MM.1S (cell line): ENCODE results near the gene GNA14.

Source experiments
- DNase-seq: peaks from one replicate; pipeline ENCODE4 v3.0.0-alpha.2; 2015
- H2AFZ ChIP-seq: fragments of 300-600 bp; sonication (generic); 2 replicates; pipeline ENCODE4 v1.6.0; 2016; ENCODE audit warnings: antibody characterized with exemption, low read length
- H3F3A ChIP-seq: fragments of 300-600 bp; sonication (generic); 2 replicates; pipeline ENCODE4 v1.6.1; 2016; ENCODE audit warnings: mild to moderate bottlenecking, antibody characterized with exemption, low read length, moderate library complexity, mixed read lengths; ENCODE audit not compliant: insufficient read depth
- H3K27ac ChIP-seq: fragments of 300-600 bp; sonication (generic); 2 replicates; pipeline ENCODE4 v1.5.1; 2016; ENCODE audit warnings: mild to moderate bottlenecking, low read length
- H3K27me3 ChIP-seq: fragments of 300-600 bp; sonication (generic); replicated peaks from 2 replicates; pipeline ENCODE4 v1.6.0; 2016; ENCODE audit warnings: low read length; ENCODE audit not compliant: insufficient read depth
- H3K36me3 ChIP-seq: fragments of 300-600 bp; sonication (generic); replicated peaks from 2 replicates; pipeline ENCODE4 v1.6.1; 2016; ENCODE audit warnings: mild to moderate bottlenecking, low read length, mixed read lengths; ENCODE audit not compliant: insufficient read depth
- H3K4me1 ChIP-seq: fragments of 300-600 bp; sonication (generic); 2 replicates; pipeline ENCODE4 v1.6.1; 2016; ENCODE audit warnings: low read length, mixed read lengths
- H3K4me2 ChIP-seq: fragments of 300-600 bp; sonication (generic); 2 replicates; pipeline ENCODE4 v1.6.0; 2016; ENCODE audit warnings: low read depth, low read length
- H3K4me3 ChIP-seq: fragments of 300-600 bp; sonication (generic); 2 replicates; pipeline ENCODE4 v1.5.1; 2016; ENCODE audit warnings: low read length, mixed read lengths
- H3K79me2 ChIP-seq: fragments of 300-600 bp; sonication (generic); 2 replicates; pipeline ENCODE4 v1.6.1; 2016; ENCODE audit warnings: mixed run types, low read length, mixed read lengths
- H3K9ac ChIP-seq: fragments of 300-600 bp; sonication (generic); 2 replicates; pipeline ENCODE4 v1.6.1; 2016; ENCODE audit warnings: low read length, mixed read lengths
- H3K9me2 ChIP-seq: fragments of 300-600 bp; sonication (generic); replicated peaks from 2 replicates; pipeline ENCODE4 v1.6.1; 2016; ENCODE audit warnings: mild to moderate bottlenecking, low read length, mixed read lengths; ENCODE audit not compliant: insufficient read depth
- H3K9me3 ChIP-seq: fragments of 300-600 bp; sonication (generic); replicated peaks from 2 replicates; pipeline ENCODE4 v1.6.1; 2016; ENCODE audit warnings: mild to moderate bottlenecking, low read length, mixed read lengths; ENCODE audit not compliant: insufficient read depth
- H4K20me1 ChIP-seq: fragments of 300-600 bp; sonication (generic); 2 replicates; pipeline ENCODE4 v1.6.1; 2016; ENCODE audit warnings: mild to moderate bottlenecking, low read length, moderate library complexity, mixed read lengths; ENCODE audit not compliant: insufficient read depth
- CTCF ChIP-seq: fragments of 300-600 bp; sonication (generic); IDR thresholded peaks from 2 replicates; pipeline ENCODE4 v1.5.1; 2016; ENCODE audit warnings: antibody characterized with exemption, low read length, mixed read lengths
- EZH2 ChIP-seq: fragments of 300-600 bp; sonication (generic); optimal IDR thresholded peaks from 2 replicates; pipeline ENCODE3; 2017; ENCODE audit warnings: low read depth, mild to moderate bottlenecking, antibody characterized with exemption, low read length, mixed read lengths
- EZH2phosphoT487 ChIP-seq: fragments of 300-600 bp; sonication (generic); IDR thresholded peaks from 2 replicates; pipeline ENCODE4 v1.6.1; 2018; ENCODE audit warnings: antibody characterized with exemption, low read length

GNA14 gene

GRCh38 chr9:77534376-77535057, 113.6 kb downstream of the GNA14 start:
- H2AFZ ChIP-seq = no peak overlapping the region
- no peaks in the 10 kb centered on the region for H3K79me2 ChIP-seq
- TF ChIP-seq CTCF (no peak), EZH2 (no peak), EZH2phosphoT487 (no peak)
- H3K4me1 ChIP-seq = no peaks in the 10 kb centered on the region
- H3K36me3 ChIP-seq = no peaks in the 10 kb centered on the region
- H3F3A ChIP-seq = no peaks in the 10 kb centered on the region
- no peak overlapping the region for H3K4me3 ChIP-seq
- no peaks in the 10 kb centered on the region for H3K9me2 ChIP-seq
- no peaks in the 10 kb centered on the region for H3K9me3 ChIP-seq
- H4K20me1 ChIP-seq = no peaks in the 10 kb centered on the region
- DNase-seq = no peak
- H3K27me3 ChIP-seq = no peaks in the 10 kb centered on the region
- no peak overlapping the region for H3K27ac ChIP-seq
- no peak overlapping the region for H3K4me2 ChIP-seq
- no peak overlapping the region for H3K9ac ChIP-seq

- Histone ChIP-seq H3K9me2 (no peaks in the 10 kb centered on the region), H3K9me3 (no peaks in the 10 kb centered on the region), H3K27ac (no peak overlapping the region), H3F3A (no peaks in the 10 kb centered on the region), H3K4me3 (no peak overlapping the region), H3K9ac (no peak overlapping the region), H4K20me1 (no peaks in the 10 kb centered on the region), H2AFZ (no peak overlapping the region), H3K27me3 (no peaks in the 10 kb centered on the region), H3K36me3 (no peaks in the 10 kb centered on the region), H3K4me2 (no peak overlapping the region), H3K4me1 (no peaks in the 10 kb centered on the region), H3K79me2 (no peaks in the 10 kb centered on the region)
- DNase-seq = no peak
- TF ChIP-seq CTCF = no peak
- TF ChIP-seq EZH2 = no peak
- TF ChIP-seq EZH2phosphoT487 = no peak
Observed at GRCh38 chr9:77533671-77534070, 114.5 kb downstream of the GNA14 start.

GRCh38 chr9:77532607-77533006, 115.5 kb downstream of the GNA14 start:
- H3K36me3 ChIP-seq = no peaks in the 10 kb centered on the region
- no peak overlapping the region for H2AFZ ChIP-seq
- H3K4me2 ChIP-seq = no peak overlapping the region
- H3K27me3 ChIP-seq = no peaks in the 10 kb centered on the region
- DNase-seq = no peak
- no peaks in the 10 kb centered on the region for H3K4me1 ChIP-seq
- no peak overlapping the region for H3K9ac ChIP-seq
- no peaks in the 10 kb centered on the region for H3K9me3 ChIP-seq
- H3K4me3 ChIP-seq = no peak overlapping the region
- no peaks in the 10 kb centered on the region for H3K9me2 ChIP-seq
- H3F3A ChIP-seq = no peaks in the 10 kb centered on the region
- no peak overlapping the region for H3K27ac ChIP-seq
- TF ChIP-seq CTCF (no peak), EZH2phosphoT487 (no peak), EZH2 (no peak)
- H3K79me2 ChIP-seq = no peaks in the 10 kb centered on the region
- H4K20me1 ChIP-seq = no peaks in the 10 kb centered on the region
